ENCODE results near the gene SLC9A5. TPM values are rescaled to one million over a fixed set of nuclear protein-coding genes. Genes with fewer than 3 reads are reported as not detected.

The SLC9A5 gene
- total and polyA plus RNA-seq, 10 of the 15 experiments (the other 5 are each of a cell fraction or from before 2014, with no cell fraction given): 0.26 to 5.7 (median 1.5) TPM

DNA sequence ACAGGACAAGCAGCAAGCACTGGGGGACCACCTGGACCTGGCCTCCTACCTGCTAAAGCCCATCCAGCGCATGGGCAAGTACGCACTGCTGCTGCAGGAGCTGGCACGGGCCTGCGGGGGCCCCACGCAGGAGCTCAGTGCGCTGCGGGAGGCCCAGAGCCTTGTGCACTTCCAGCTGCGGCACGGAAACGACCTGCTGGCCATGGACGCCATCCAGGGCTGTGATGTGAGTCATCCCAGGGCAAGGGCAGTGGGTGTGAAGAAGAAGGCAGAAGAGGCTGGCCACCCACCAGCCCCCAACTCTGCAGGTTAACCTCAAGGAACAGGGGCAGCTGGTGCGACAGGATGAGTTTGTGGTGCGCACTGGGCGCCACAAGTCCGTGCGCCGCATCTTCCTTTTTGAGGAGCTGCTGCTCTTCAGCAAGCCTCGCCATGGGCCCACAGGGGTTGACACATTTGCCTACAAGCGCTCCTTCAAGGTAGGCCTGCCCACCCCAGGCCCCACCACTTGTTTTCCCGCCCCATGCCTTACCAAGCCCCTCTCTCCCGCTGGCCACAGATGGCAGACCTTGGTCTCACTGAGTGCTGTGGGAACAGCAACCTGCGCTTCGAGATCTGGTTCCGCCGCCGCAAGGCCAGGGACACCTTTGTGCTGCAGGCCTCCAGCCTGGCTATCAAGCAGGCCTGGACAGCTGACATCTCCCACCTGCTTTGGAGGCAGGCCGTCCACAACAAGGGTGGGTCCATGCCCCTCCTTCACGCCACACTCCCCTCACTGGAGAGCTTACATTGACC lies 37.9 kb downstream of the SLC9A5 start:
- ChIA-PET RAD21 (ENCODE audit: unreplicated experiment) (interaction anchor here (1.2 kb wide), 1 partner anchor 113 kb away, joined by 3 read pairs; no protein-coding TSS in a partner anchor), POLR2A (no interaction called here), CTCF (interaction anchor here (1.0 to 2.0 kb wide), 4 partner anchors 10 to 45 kb away, joined by 3 to 11 read pairs (median 5); no protein-coding TSS in a partner anchor), SMC1A (ENCODE audit: uncharacterized antibody, unreplicated experiment) (interaction anchor here (1.2 kb wide), 1 partner anchor 53 kb away, joined by 4 read pairs; no protein-coding TSS in a partner anchor)
- in situ Hi-C loops (cut with MboI): no loop called here
- H3K27ac ChIP-seq (ENCODE audit: control insufficient read depth, insufficient read depth): no peak overlapping the region
- ATAC-seq (no peak), FAIRE-seq (no peak), DNase-seq (ENCODE audit: low read depth, low spot score) (no peak)
- BruUV-seq (replicated peaks): no TSS peak
- no peaks in the 10 kb centered on the region for H3K79me2 ChIP-seq (ENCODE audit: control insufficient read depth, insufficient read depth, low read length)
- H3K9ac ChIP-seq (ENCODE audit: control insufficient read depth, insufficient read depth, low read length): no peak overlapping the region
- no peaks in the 10 kb centered on the region for H3K4me1 ChIP-seq (ENCODE audit: control insufficient read depth, insufficient read depth, low read length)
- H3K36me3 ChIP-seq (ENCODE audit: control insufficient read depth in 2 of 2, insufficient read depth in 2 of 2, low read length in 1 of 2): no peaks in the 10 kb centered on the region
- no peaks in the 10 kb centered on the region for H3K9me3 ChIP-seq (replicated peaks; ENCODE audit: control insufficient read depth, insufficient read depth, low read length)
- intact Hi-C loops (cut with micrococcal nuclease; ENCODE audit: unreplicated experiment): no loop called here
- no peaks in the 10 kb centered on the region for H4K20me1 ChIP-seq (ENCODE audit: control insufficient read depth, insufficient read depth)
- 66% methylated on average over 26 of the region's 28 CpGs for WGBS (ENCODE audit: insufficient coverage, insufficient replicate concordance, low lambda C conversion rate, missing lambda C conversion rate)
- no peak overlapping the region for H3K4me3 ChIP-seq
- H3K4me2 ChIP-seq (ENCODE audit: control insufficient read depth, insufficient read depth): no peak overlapping the region
- H2AFZ ChIP-seq (ENCODE audit: control insufficient read depth, low read depth, low read length): no peak overlapping the region
- no peak for TF ChIP-seq STAT3 (IDR thresholded peaks at IDR 0.05; ENCODE audit: low read depth, low read length)
- no peak for TF ChIP-seq KLF5 (IDR thresholded peaks at IDR 0.05; ENCODE audit: partially characterized antibody)
- no peak for TF ChIP-seq ATF2 (IDR thresholded peaks at IDR 0.05; ENCODE audit: low read length)
- no peak for TF ChIP-seq STAT1 (conservative IDR thresholded peaks at IDR 0.05)
- TF ChIP-seq PAX5 (IDR thresholded peaks at IDR 0.05; ENCODE audit: borderline replicate concordance, low read depth, low read length): no peak
- TF ChIP-seq HDAC6 (IDR thresholded peaks at IDR 0.05; ENCODE audit: unreplicated experiment): no peak
- no peak for TF ChIP-seq TCF7 (IDR thresholded peaks at IDR 0.05; ENCODE audit: borderline replicate concordance)
- no peak for TF ChIP-seq CHD4 (IDR thresholded peaks at IDR 0.05)
- no peak for TF ChIP-seq CBX5 (IDR thresholded peaks at IDR 0.05; ENCODE audit: low read depth)
- no peak for TF ChIP-seq TBL1XR1 (IDR thresholded peaks at IDR 0.05; ENCODE audit: low read depth, low read length)
- TF ChIP-seq EP300 (IDR thresholded peaks at IDR 0.05; ENCODE audit: borderline replicate concordance in 1 of 2, control insufficient read depth in 1 of 2, low read depth in 2 of 2, low read length in 2 of 2): no peak
- no peak for TF ChIP-seq ZNF274 (IDR thresholded peaks at IDR 0.05; ENCODE audit: insufficient read depth, insufficient read length)
- no peak for TF ChIP-seq BHLHE40 (IDR thresholded peaks at IDR 0.05; ENCODE audit: borderline replicate concordance in 1 of 2, low read depth in 2 of 2, low read length in 1 of 2)
- no peak for TF ChIP-seq ZNF622 (IDR thresholded peaks at IDR 0.05)
- no peak for TF ChIP-seq POLR2AphosphoS2 (IDR thresholded peaks at IDR 0.05; ENCODE audit: low read depth, low read length)
- TF ChIP-seq YY1 (IDR thresholded peaks at IDR 0.05; ENCODE audit: low read depth, low read length): no peak
- TF ChIP-seq, protein P1, sequence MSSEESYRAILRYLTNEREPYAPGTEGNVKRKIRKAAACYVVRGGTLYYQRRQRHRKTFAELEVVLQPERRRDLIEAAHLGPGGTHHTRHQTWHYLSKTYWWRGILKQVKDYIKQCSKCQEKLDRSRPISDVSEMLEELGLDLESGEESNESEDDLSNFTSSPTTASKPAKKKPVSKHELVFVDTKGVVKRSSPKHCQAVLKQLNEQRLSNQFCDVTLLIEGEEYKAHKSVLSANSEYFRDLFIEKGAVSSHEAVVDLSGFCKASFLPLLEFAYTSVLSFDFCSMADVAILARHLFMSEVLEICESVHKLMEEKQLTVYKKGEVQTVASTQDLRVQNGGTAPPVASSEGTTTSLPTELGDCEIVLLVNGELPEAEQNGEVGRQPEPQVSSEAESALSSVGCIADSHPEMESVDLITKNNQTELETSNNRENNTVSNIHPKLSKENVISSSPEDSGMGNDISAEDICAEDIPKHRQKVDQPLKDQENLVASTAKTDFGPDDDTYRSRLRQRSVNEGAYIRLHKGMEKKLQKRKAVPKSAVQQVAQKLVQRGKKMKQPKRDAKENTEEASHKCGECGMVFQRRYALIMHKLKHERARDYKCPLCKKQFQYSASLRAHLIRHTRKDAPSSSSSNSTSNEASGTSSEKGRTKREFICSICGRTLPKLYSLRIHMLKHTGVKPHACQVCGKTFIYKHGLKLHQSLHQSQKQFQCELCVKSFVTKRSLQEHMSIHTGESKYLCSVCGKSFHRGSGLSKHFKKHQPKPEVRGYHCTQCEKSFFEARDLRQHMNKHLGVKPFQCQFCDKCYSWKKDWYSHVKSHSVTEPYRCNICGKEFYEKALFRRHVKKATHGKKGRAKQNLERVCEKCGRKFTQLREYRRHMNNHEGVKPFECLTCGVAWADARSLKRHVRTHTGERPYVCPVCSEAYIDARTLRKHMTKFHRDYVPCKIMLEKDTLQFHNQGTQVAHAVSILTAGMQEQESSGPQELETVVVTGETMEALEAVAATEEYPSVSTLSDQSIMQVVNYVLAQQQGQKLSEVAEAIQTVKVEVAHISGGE (CRISPR knock-in tag; IDR thresholded peaks at IDR 0.05): no peak
- no peak for TF ChIP-seq HDGF (IDR thresholded peaks at IDR 0.05)
- no peak for TF ChIP-seq EZH2 (IDR thresholded peaks at IDR 0.05; ENCODE audit: borderline replicate concordance, control insufficient read depth, low read depth, low read length)
- H3K27me3 ChIP-seq (replicated peaks in 1 of 2; ENCODE audit: control insufficient read depth in 2 of 2, insufficient read depth in 2 of 2, low read length in 1 of 2): no peaks in the 10 kb centered on the region
